Progenitor cell of endocrine pancreas (in vitro differentiated cells): ENCODE results near the gene FGF11. TPM values are rescaled to one million over a fixed set of nuclear protein-coding genes. Genes with fewer than 3 reads are reported as not detected.

Source experiments
- DNase-seq: peaks from one replicate; pipeline ENCODE4 v3.0.0; 2021; ENCODE audit warnings: low spot score; ENCODE audit not compliant: unreplicated experiment
- H3K27ac Mint-ChIP-seq: 2 replicates; pipeline ENCODE4 v1.8.0; 2021; ENCODE audit warnings: mild to moderate bottlenecking, moderate library complexity, mixed read lengths
- H3K27me3 Mint-ChIP-seq: 2 replicates; pipeline ENCODE4 v1.8.0; 2021; ENCODE audit warnings: mixed read lengths
- H3K36me3 Mint-ChIP-seq: 2 replicates; pipeline ENCODE4 v1.8.0; 2022; ENCODE audit warnings: mixed read lengths; ENCODE audit not compliant: insufficient read depth
- H3K4me1 Mint-ChIP-seq: 2 replicates; pipeline ENCODE4 v1.8.0; 2021; ENCODE audit warnings: low read depth, mixed read lengths
- H3K4me3 Mint-ChIP-seq: 2 replicates; pipeline ENCODE4 v1.8.0; 2021; ENCODE audit warnings: low read depth, mild to moderate bottlenecking, moderate library complexity, mixed read lengths
- H3K9me3 Mint-ChIP-seq: 2 replicates; pipeline ENCODE4 v1.8.0; 2021; ENCODE audit warnings: low read depth, mixed read lengths
- CTCF ChIP-seq: fragments of 200-600 bp; sonication (generic); IDR thresholded peaks from one replicate; pipeline ENCODE4 v1.5.0; 2021; ENCODE audit warnings: antibody characterized with exemption, mild to moderate bottlenecking; ENCODE audit not compliant: unreplicated experiment
- total RNA-seq: library from RNA; stranded (reverse); gene quantifications from 2 replicates; pipeline ENCODE4 v1.2.1, GENCODE V29; 2021

The FGF11 gene
- total RNA-seq, 1 donor from 2014 or later = 4.5 TPM

- Mint-ChIP-seq H3K27ac (no peak overlapping the region), H3K27me3 (no peaks in the 10 kb centered on the region), H3K4me1 (peaks cover 4% of the 10 kb centered on the region), H3K4me3 (no peak overlapping the region), H3K36me3 (no peaks in the 10 kb centered on the region), H3K9me3 (no peaks in the 10 kb centered on the region)
- no peak for TF ChIP-seq CTCF
- no peak for DNase-seq
Observed at GRCh38 chr17:7464081-7464480, 24.8 kb downstream of the FGF11 start.

- Mint-ChIP-seq H3K4me1 (peaks cover 4% of the 10 kb centered on the region), H3K4me3 (no peak overlapping the region), H3K9me3 (no peaks in the 10 kb centered on the region), H3K27me3 (no peaks in the 10 kb centered on the region), H3K27ac (no peak overlapping the region), H3K36me3 (no peaks in the 10 kb centered on the region)
- DNase-seq = no peak
- TF ChIP-seq CTCF = no peak
Observed at GRCh38 chr17:7465597-7466275, 26.4 kb downstream of the FGF11 start.

GRCh38 chr17:7466318-7466638 is 27.0 kb downstream of the FGF11 start:
- no peak for DNase-seq
- Mint-ChIP-seq H3K36me3 (no peaks in the 10 kb centered on the region), H3K27ac (no peak overlapping the region)

GRCh38 chr17:7466639-7467341 is 27.5 kb downstream of the FGF11 start:
- Mint-ChIP-seq H3K27ac (no peak overlapping the region), H3K4me1 (peaks cover 4% of the 10 kb centered on the region), H3K4me3 (no peak overlapping the region), H3K36me3 (no peaks in the 10 kb centered on the region), H3K9me3 (no peaks in the 10 kb centered on the region), H3K27me3 (no peaks in the 10 kb centered on the region)
- DNase-seq = no peak
- no peak for TF ChIP-seq CTCF

More at GRCh38 chr17:7466318-7466638, 27.0 kb downstream of the FGF11 start:
- H3K4me1 Mint-ChIP-seq = peaks cover 4% of the 10 kb centered on the region
- TF ChIP-seq CTCF = no peak
- H3K27me3 Mint-ChIP-seq = no peaks in the 10 kb centered on the region
- no peak overlapping the region for H3K4me3 Mint-ChIP-seq
- no peaks in the 10 kb centered on the region for H3K9me3 Mint-ChIP-seq

GRCh38 chr17:7467498-7467897 is 28.2 kb downstream of the FGF11 start:
- Mint-ChIP-seq H3K9me3 (no peaks in the 10 kb centered on the region), H3K36me3 (no peaks in the 10 kb centered on the region), H3K27ac (peak overlapping the region; percentile 90), H3K4me1 (peaks cover 4% of the 10 kb centered on the region), H3K4me3 (no peak overlapping the region), H3K27me3 (no peaks in the 10 kb centered on the region)
- DNase-seq = no peak
- no peak for TF ChIP-seq CTCF
